Activated naive CD8-positive, alpha-beta T cell treated with anti-CD3 and anti-CD28 coated beads, Interleukin-2, amount 50 U/mL, for 24 hours (primary cell): Measurements from ENCODE around the gene TRAPPC6A.

Experiments
- ATAC-seq: fragments of 150-1000 bp; cut with Tn5 transposase; one replicate; pipeline ENCODE4 v1.10.0; 2021
- DNase-seq: peaks from one replicate; pipeline ENCODE4 v3.0.0; 2021
- H3K27ac Mint-ChIP-seq: one replicate; pipeline ENCODE4 v1.8.0; 2021; ENCODE audit warnings: mild to moderate bottlenecking, mixed read lengths
- H3K27me3 Mint-ChIP-seq: one replicate; pipeline ENCODE4 v1.8.0; 2021; ENCODE audit warnings: mixed read lengths
- H3K36me3 Mint-ChIP-seq: one replicate; pipeline ENCODE4 v1.8.0; 2021; ENCODE audit warnings: low read depth, mixed read lengths
- H3K4me1 Mint-ChIP-seq: one replicate; pipeline ENCODE4 v1.8.0; 2021; ENCODE audit warnings: mixed read lengths
- H3K4me3 Mint-ChIP-seq: one replicate; pipeline ENCODE4 v1.8.0; 2021; ENCODE audit warnings: mild to moderate bottlenecking, moderate library complexity, mixed read lengths
- H3K9me3 Mint-ChIP-seq: one replicate; pipeline ENCODE4 v1.8.0; 2021; ENCODE audit warnings: mixed read lengths

The TRAPPC6A gene

GRCh38 chr19:45175515-45176345, 2.3 kb downstream of the TRAPPC6A start:
- Mint-ChIP-seq H3K36me3 (peaks cover 5% of the 10 kb centered on the region), H3K4me3 (no peak overlapping the region), H3K27me3 (no peaks in the 10 kb centered on the region), H3K4me1 (peaks cover 43% of the 10 kb centered on the region), H3K27ac (no peak overlapping the region), H3K9me3 (no peaks in the 10 kb centered on the region)
- ATAC-seq = no peak
- DNase-seq = no peak

GRCh38 chr19:45173816-45174215, 4.2 kb downstream of the TRAPPC6A start:
- DNase-seq (no peak), ATAC-seq (no peak)
- Mint-ChIP-seq H3K4me3 (no peak overlapping the region), H3K9me3 (no peaks in the 10 kb centered on the region), H3K4me1 (peaks cover 40% of the 10 kb centered on the region), H3K36me3 (peaks cover 4% of the 10 kb centered on the region), H3K27me3 (no peaks in the 10 kb centered on the region), H3K27ac (no peak overlapping the region)

DNA sequence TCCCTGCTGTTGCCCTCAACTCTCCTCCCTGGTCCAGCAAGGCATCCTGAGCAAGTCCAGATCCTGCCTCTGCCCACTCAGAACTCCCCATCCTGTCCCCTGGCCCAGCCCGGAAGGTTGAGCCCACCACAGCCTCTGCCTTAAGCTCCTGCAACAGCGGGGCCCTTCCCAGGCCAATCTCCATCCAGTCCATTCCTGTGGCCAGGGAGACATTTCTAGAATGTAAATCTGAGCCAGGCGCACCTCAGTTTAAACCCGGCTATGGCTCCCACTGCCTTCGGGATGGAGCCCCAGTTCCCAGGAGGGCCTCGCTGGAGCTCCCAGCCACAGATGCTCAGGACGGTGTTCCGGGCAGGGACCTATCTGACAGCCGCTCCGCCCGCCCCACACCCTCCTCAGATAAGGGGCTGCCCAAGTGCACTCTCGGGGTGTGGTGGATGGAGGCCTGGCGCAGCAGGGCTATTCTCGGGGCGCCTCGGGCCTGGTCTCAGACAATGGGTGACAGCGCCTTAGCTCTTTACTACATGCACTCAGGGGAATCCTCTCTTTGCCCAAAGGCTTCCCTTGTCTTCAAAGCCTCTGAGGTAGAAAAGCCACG, 5.3 kb downstream of the TRAPPC6A start:
- no peaks in the 10 kb centered on the region for H3K9me3 Mint-ChIP-seq
- H3K4me1 Mint-ChIP-seq = peaks cover 32% of the 10 kb centered on the region
- H3K4me3 Mint-ChIP-seq = no peak overlapping the region
- DNase-seq (no peak), ATAC-seq (no peak)
- H3K27ac Mint-ChIP-seq = no peak overlapping the region
- no peaks in the 10 kb centered on the region for H3K36me3 Mint-ChIP-seq
- H3K27me3 Mint-ChIP-seq = no peaks in the 10 kb centered on the region

GRCh38 chr19:45172173-45172572, 5.9 kb downstream of the TRAPPC6A start:
- DNase-seq (no peak), ATAC-seq (no peak)
- Mint-ChIP-seq H3K9me3 (no peaks in the 10 kb centered on the region), H3K27ac (no peak overlapping the region), H3K36me3 (no peaks in the 10 kb centered on the region), H3K4me3 (no peak overlapping the region), H3K4me1 (peaks cover 29% of the 10 kb centered on the region), H3K27me3 (no peaks in the 10 kb centered on the region)

- Mint-ChIP-seq H3K27ac (peak overlapping the region; percentile 91), H3K4me1 (peaks cover 29% of the 10 kb centered on the region), H3K27me3 (no peaks in the 10 kb centered on the region), H3K36me3 (no peaks in the 10 kb centered on the region), H3K9me3 (no peaks in the 10 kb centered on the region), H3K4me3 (peak overlapping the region; percentile 61)
- peak; percentile 71 for ATAC-seq
- no peak for DNase-seq
Observed at GRCh38 chr19:45171211-45171623, 6.8 kb downstream of the TRAPPC6A start.

DNA sequence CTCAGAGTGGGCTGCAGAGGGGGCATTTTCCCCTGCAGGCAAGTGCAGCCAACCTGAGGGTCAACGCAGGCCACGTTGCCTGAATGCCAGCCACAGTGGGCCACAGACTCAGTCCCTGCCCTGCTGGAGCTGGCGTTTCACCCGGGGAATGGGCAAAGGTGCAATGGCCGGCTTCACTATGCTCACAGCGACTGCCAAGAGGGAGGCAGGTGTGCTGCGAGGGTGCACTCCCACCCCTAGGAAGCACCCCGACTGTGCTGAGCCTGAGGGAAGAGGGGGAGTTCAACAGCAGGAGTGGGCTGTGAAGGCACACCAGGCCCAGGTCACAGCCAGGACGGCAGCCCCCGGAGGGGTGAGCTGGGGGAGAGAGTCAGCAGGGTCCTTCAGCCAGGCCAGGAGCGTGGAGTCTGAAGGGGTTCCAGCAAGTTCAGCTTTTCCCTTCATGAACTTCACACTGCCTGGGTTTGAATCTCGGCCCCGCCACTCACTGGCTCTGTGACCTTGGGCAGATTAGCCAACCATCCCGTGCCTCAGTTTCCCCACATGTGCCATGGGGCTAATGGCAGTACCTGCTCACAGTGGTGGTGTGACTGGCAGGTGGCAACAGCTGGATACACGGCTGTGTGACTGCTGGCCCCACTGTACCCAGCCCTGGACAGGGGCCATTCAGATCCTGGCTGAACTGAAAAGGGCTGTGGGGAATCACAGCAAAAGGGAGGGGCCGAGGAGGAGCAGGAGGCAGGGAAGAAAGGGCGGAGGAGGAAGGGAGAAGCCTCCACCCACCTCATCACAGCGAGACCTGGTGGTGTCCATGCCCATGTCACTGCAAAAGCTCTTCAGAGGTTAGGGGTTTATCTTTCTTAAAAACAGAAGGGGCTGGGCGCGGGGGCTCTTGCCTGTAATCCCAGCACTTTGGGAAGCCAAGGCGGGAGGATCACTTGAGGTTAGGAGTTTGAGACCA, 7.6 kb downstream of the TRAPPC6A start:
- no peak for ATAC-seq
- no peaks in the 10 kb centered on the region for H3K27me3 Mint-ChIP-seq
- DNase-seq = no peak
- H3K4me3 Mint-ChIP-seq = no peak overlapping the region
- H3K36me3 Mint-ChIP-seq = no peaks in the 10 kb centered on the region
- peaks cover 32% of the 10 kb centered on the region for H3K4me1 Mint-ChIP-seq
- no peaks in the 10 kb centered on the region for H3K9me3 Mint-ChIP-seq
- no peak overlapping the region for H3K27ac Mint-ChIP-seq

GRCh38 chr19:45169602-45170001, 8.4 kb downstream of the TRAPPC6A start:
- Mint-ChIP-seq H3K4me3 (no peak overlapping the region), H3K4me1 (peaks cover 35% of the 10 kb centered on the region)

GRCh38 chr19:45168767-45169351, 9.2 kb downstream of the TRAPPC6A start:
- H3K9me3 Mint-ChIP-seq = no peaks in the 10 kb centered on the region
- no peaks in the 10 kb centered on the region for H3K36me3 Mint-ChIP-seq
- peaks cover 39% of the 10 kb centered on the region for H3K4me1 Mint-ChIP-seq
- H3K27me3 Mint-ChIP-seq = no peaks in the 10 kb centered on the region
- DNase-seq (no peak), ATAC-seq (no peak)
- H3K4me3 Mint-ChIP-seq = no peak overlapping the region
- no peak overlapping the region for H3K27ac Mint-ChIP-seq

More at GRCh38 chr19:45169602-45170001, 8.4 kb downstream of the TRAPPC6A start:
- no peak for ATAC-seq
- H3K9me3 Mint-ChIP-seq = no peaks in the 10 kb centered on the region
- H3K27ac Mint-ChIP-seq = no peak overlapping the region
- H3K27me3 Mint-ChIP-seq = no peaks in the 10 kb centered on the region
- no peak for DNase-seq
- no peaks in the 10 kb centered on the region for H3K36me3 Mint-ChIP-seq

DNA sequence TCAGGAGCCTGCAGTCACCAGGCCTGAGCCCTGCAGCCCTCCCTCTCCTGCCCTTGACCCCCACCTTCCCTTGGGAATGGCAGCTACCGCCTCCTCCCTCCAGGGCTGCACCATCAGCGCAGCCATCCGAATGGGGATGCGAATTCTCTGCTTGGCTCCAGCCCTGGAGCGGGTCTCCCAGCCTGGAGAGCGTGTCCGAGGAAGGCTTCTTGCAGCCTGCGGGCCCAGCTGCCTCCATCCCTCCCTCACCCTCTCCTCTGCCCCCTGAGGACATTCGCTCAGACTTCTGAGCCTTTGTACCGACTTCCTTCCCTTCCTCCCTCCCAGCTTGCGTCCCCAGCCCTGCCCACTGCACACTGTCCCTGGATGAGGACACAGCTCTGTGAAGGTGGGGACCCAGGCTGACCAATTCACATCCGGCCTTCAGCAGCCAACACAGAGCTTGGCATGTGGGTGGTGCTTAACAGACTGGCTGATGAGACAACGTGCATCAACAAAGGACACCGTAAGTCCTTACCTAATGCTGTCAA, 11.2 kb downstream of the TRAPPC6A start:
- Mint-ChIP-seq H3K27ac (no peak overlapping the region), H3K4me1 (peaks cover 32% of the 10 kb centered on the region), H3K9me3 (no peaks in the 10 kb centered on the region), H3K4me3 (no peak overlapping the region), H3K36me3 (no peaks in the 10 kb centered on the region), H3K27me3 (no peaks in the 10 kb centered on the region)
- no peak for DNase-seq
- no peak for ATAC-seq

DNA sequence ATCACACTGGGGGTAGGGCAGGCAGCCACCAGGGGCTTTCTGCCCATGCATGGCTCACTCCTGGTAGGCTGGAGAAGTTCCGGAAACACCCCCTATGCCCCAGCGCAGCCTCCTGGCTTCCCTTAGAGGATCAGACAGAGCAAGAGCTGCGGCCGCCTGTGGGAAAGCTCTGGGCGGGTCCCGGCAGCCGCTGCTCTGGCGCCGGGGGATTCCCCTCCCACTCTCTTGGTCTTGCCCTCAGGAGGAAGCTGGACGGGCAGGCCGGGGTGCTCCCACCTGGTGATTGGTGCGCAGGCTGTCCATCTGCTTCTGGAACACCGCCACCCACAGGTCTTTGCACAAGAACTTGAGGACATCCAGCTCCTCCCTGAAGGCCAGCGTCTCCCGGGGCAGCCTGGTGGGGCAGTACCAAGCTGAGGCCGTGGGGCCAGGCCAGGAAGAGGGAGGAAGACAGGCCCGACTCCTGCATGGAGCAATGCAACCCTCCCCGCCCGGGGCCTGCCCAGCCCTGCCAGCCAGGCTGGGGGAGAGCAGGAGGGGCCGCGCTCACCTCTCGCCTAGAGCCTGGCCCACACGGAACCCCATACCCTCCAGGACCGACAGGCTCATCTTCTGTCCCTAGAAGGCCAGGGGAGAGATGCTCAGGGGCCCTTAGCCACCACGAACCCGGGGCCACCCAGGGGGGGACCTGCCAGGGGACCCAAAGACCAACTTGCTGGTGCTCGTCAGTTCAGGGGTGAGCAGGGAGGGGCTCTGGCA, 13.3 kb downstream of the TRAPPC6A start:
- Mint-ChIP-seq H3K27me3 (no peaks in the 10 kb centered on the region), H3K4me3 (no peak overlapping the region), H3K4me1 (peaks cover 19% of the 10 kb centered on the region), H3K9me3 (no peaks in the 10 kb centered on the region), H3K27ac (no peak overlapping the region), H3K36me3 (no peaks in the 10 kb centered on the region)
- ATAC-seq = peak; percentile 96
- peak; percentile 82 for DNase-seq

DNA sequence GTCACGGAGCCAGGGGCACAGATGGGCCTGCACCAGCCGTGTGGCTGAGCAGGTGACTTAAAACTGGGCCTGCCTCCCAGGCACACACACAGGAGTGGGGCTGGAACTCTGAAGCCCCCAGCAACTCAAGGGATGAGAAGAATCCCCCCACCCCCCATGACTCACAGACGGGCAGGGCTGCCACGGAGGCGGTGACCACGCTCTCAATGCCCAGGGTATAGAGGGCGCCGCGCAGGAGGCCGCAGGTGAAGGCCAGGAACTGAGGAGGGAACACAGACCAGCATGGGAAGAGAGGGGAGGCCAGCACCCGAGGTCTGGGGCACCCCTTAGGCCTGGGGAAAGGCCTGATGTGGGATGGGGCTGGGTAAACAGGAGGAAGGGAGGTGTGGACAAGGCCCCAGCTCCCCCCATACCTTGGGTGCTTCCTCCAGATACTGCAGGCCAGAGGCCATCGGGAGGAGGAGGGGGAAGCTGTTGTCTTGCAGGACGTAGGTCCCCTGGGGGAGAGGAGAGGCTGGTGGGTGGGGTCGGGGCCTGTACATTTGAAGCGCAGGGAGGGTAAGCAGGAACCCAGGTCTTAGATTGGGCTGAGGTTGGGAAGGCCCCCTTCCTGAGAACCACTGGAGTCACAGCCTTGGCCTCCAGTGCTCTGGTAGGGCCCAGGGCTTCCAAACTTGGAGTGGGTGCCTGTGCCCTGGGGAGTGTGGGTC, 14.1 kb downstream of the TRAPPC6A start:
- no peaks in the 10 kb centered on the region for H3K9me3 Mint-ChIP-seq
- H3K27ac Mint-ChIP-seq = peak overlapping the region; percentile 71
- no peaks in the 10 kb centered on the region for H3K27me3 Mint-ChIP-seq
- DNase-seq (no peak), ATAC-seq (no peak)
- H3K4me1 Mint-ChIP-seq = peaks cover 19% of the 10 kb centered on the region
- H3K36me3 Mint-ChIP-seq = no peaks in the 10 kb centered on the region
- H3K4me3 Mint-ChIP-seq = no peak overlapping the region

DNA sequence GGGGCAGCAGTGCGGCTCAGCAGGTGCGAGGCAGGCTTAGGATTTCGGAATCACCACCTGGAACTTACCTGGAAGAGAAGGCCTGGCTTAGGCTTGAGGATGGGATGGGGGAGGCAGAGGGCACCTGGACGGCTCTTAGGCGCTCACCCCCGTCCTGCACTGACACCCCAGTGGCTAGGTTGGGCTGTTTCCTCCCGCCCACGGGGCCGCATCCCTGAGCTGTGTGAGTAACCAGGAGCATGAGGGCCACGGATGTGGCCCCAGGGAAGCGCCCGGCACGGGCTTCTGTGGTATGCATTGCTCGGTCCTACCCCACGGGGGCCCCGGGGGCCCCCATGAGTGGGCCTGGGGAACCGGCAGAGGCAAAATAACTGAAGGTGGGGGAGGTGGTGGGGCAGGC, 14.9 kb downstream of the TRAPPC6A start:
- peaks cover 19% of the 10 kb centered on the region for H3K4me1 Mint-ChIP-seq
- ATAC-seq (no peak), DNase-seq (no peak)
- no peak overlapping the region for H3K27ac Mint-ChIP-seq
- no peaks in the 10 kb centered on the region for H3K36me3 Mint-ChIP-seq
- H3K9me3 Mint-ChIP-seq = no peaks in the 10 kb centered on the region
- H3K4me3 Mint-ChIP-seq = no peak overlapping the region
- H3K27me3 Mint-ChIP-seq = peaks cover 2% of the 10 kb centered on the region

DNA sequence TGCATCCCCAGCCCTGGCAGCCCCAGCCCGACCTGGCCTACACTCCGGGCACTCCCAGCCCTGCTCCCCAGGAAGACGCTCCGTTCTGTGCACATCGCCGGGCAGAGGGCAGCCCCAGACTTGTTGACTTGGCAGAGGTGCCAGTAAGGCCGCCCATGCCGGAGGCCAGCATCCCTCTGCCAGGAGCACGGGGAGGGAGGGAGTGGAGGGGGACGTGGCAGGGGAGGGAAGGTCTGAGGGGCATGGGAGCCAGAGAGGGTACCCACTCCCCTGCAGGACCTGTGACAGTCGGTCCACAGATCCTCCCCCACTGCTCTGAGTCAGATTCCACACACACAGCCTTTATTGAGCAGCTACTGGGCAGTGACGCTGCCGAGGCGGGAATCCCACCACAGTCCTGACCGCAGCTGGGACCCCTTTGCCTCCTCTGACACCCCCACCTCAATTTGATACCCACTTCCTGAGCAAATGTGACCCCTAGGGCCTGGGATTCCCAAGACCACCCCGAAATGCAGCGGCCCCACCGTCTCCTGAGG, 15.4 kb downstream of the TRAPPC6A start:
- Mint-ChIP-seq H3K4me3 (no peak overlapping the region), H3K4me1 (peaks cover 19% of the 10 kb centered on the region), H3K27ac (no peak overlapping the region), H3K27me3 (peaks cover 5% of the 10 kb centered on the region), H3K36me3 (no peaks in the 10 kb centered on the region), H3K9me3 (no peaks in the 10 kb centered on the region)
- DNase-seq = no peak
- no peak for ATAC-seq
